Activated naive CD8-positive, alpha-beta T cell treated with anti-CD3 and anti-CD28 coated beads, Interleukin-2, amount 50 U/mL, for 24 hours (primary cell): ENCODE results near the gene RBMS3.

Experiments used
- ATAC-seq: fragments of 150-1000 bp; cut with Tn5 transposase; one replicate; pipeline ENCODE4 v1.10.0; 2021
- DNase-seq: peaks from one replicate; pipeline ENCODE4 v3.0.0; 2021
- H3K27ac Mint-ChIP-seq: one replicate; pipeline ENCODE4 v1.8.0; 2021; ENCODE audit warnings: mild to moderate bottlenecking, mixed read lengths
- H3K27me3 Mint-ChIP-seq: one replicate; pipeline ENCODE4 v1.8.0; 2021; ENCODE audit warnings: mixed read lengths
- H3K36me3 Mint-ChIP-seq: one replicate; pipeline ENCODE4 v1.8.0; 2021; ENCODE audit warnings: low read depth, mixed read lengths
- H3K4me1 Mint-ChIP-seq: one replicate; pipeline ENCODE4 v1.8.0; 2021; ENCODE audit warnings: mixed read lengths
- H3K4me3 Mint-ChIP-seq: one replicate; pipeline ENCODE4 v1.8.0; 2021; ENCODE audit warnings: mild to moderate bottlenecking, moderate library complexity, mixed read lengths
- H3K9me3 Mint-ChIP-seq: one replicate; pipeline ENCODE4 v1.8.0; 2021; ENCODE audit warnings: mixed read lengths

Gene RBMS3

GRCh38 chr3:29332195-29332637 is 51.3 kb downstream of the RBMS3 start:
- Mint-ChIP-seq H3K36me3 (no peaks in the 10 kb centered on the region), H3K27ac (no peak overlapping the region), H3K9me3 (no peaks in the 10 kb centered on the region), H3K4me3 (no peak overlapping the region), H3K4me1 (no peaks in the 10 kb centered on the region), H3K27me3 (peaks cover 3% of the 10 kb centered on the region)
- no peak for ATAC-seq
- no peak for DNase-seq

- no peaks in the 10 kb centered on the region for H3K9me3 Mint-ChIP-seq
- H3K4me1 Mint-ChIP-seq, result no peaks in the 10 kb centered on the region
- H3K4me3 Mint-ChIP-seq, result no peak overlapping the region
- H3K27ac Mint-ChIP-seq, result no peak overlapping the region
- H3K27me3 Mint-ChIP-seq, result peaks cover 1% of the 10 kb centered on the region
- no peak for ATAC-seq
- no peaks in the 10 kb centered on the region for H3K36me3 Mint-ChIP-seq
- DNase-seq, result no peak
Observed at GRCh38 chr3:29333576-29333975, 52.7 kb downstream of the RBMS3 start.

GRCh38 chr3:29334706-29335105 is 53.8 kb downstream of the RBMS3 start:
- no peak for DNase-seq
- Mint-ChIP-seq H3K36me3 (no peaks in the 10 kb centered on the region), H3K4me1 (no peaks in the 10 kb centered on the region), H3K27me3 (peaks cover 1% of the 10 kb centered on the region), H3K4me3 (no peak overlapping the region), H3K9me3 (no peaks in the 10 kb centered on the region), H3K27ac (no peak overlapping the region)
- no peak for ATAC-seq

- H3K4me3 Mint-ChIP-seq, result no peak overlapping the region
Observed at GRCh38 chr3:29335438-29335837, 54.6 kb downstream of the RBMS3 start.

GRCh38 chr3:29335943-29336342 is 55.1 kb downstream of the RBMS3 start:
- Mint-ChIP-seq H3K4me3 (no peak overlapping the region), H3K4me1 (no peaks in the 10 kb centered on the region), H3K36me3 (no peaks in the 10 kb centered on the region), H3K9me3 (no peaks in the 10 kb centered on the region), H3K27ac (no peak overlapping the region), H3K27me3 (peaks cover 1% of the 10 kb centered on the region)
- no peak for DNase-seq
- ATAC-seq, result no peak

More at GRCh38 chr3:29335438-29335837, 54.6 kb downstream of the RBMS3 start:
- ATAC-seq, result no peak
- Mint-ChIP-seq H3K27me3 (peaks cover 1% of the 10 kb centered on the region), H3K27ac (no peak overlapping the region), H3K36me3 (no peaks in the 10 kb centered on the region), H3K9me3 (no peaks in the 10 kb centered on the region), H3K4me1 (no peaks in the 10 kb centered on the region)
- no peak for DNase-seq

- Mint-ChIP-seq H3K4me3 (no peak overlapping the region), H3K4me1 (no peaks in the 10 kb centered on the region), H3K36me3 (no peaks in the 10 kb centered on the region), H3K9me3 (no peaks in the 10 kb centered on the region), H3K27me3 (peaks cover 1% of the 10 kb centered on the region), H3K27ac (no peak overlapping the region)
- ATAC-seq (no peak), DNase-seq (no peak)
Observed at GRCh38 chr3:29337565-29337964, 56.7 kb downstream of the RBMS3 start.

- DNase-seq, result no peak
- H3K9me3 Mint-ChIP-seq, result no peaks in the 10 kb centered on the region
- peaks cover 1% of the 10 kb centered on the region for H3K27me3 Mint-ChIP-seq
- ATAC-seq, result no peak
- H3K36me3 Mint-ChIP-seq, result no peaks in the 10 kb centered on the region
- no peak overlapping the region for H3K27ac Mint-ChIP-seq
- no peaks in the 10 kb centered on the region for H3K4me1 Mint-ChIP-seq
- no peak overlapping the region for H3K4me3 Mint-ChIP-seq
Observed at GRCh38 chr3:29338377-29338776, 57.5 kb downstream of the RBMS3 start.

GRCh38 chr3:29339016-29339833 is 58.4 kb downstream of the RBMS3 start:
- no peaks in the 10 kb centered on the region for H3K4me1 Mint-ChIP-seq
- ATAC-seq (no peak), DNase-seq (no peak)
- no peaks in the 10 kb centered on the region for H3K27me3 Mint-ChIP-seq
- H3K36me3 Mint-ChIP-seq, result no peaks in the 10 kb centered on the region
- H3K9me3 Mint-ChIP-seq, result no peaks in the 10 kb centered on the region
- H3K27ac Mint-ChIP-seq, result no peak overlapping the region
- no peak overlapping the region for H3K4me3 Mint-ChIP-seq

GRCh38 chr3:29344154-29344553 is 63.3 kb downstream of the RBMS3 start:
- Mint-ChIP-seq H3K4me1 (no peaks in the 10 kb centered on the region), H3K4me3 (no peak overlapping the region), H3K27ac (no peak overlapping the region), H3K27me3 (no peaks in the 10 kb centered on the region), H3K9me3 (no peaks in the 10 kb centered on the region), H3K36me3 (no peaks in the 10 kb centered on the region)
- no peak for DNase-seq
- no peak for ATAC-seq

GRCh38 chr3:29344935-29345334 is 64.1 kb downstream of the RBMS3 start:
- Mint-ChIP-seq H3K4me3 (no peak overlapping the region), H3K27ac (no peak overlapping the region), H3K4me1 (no peaks in the 10 kb centered on the region), H3K27me3 (no peaks in the 10 kb centered on the region), H3K36me3 (no peaks in the 10 kb centered on the region), H3K9me3 (no peaks in the 10 kb centered on the region)
- DNase-seq (no peak), ATAC-seq (no peak)

- Mint-ChIP-seq H3K27me3 (no peaks in the 10 kb centered on the region), H3K36me3 (no peaks in the 10 kb centered on the region), H3K4me3 (no peak overlapping the region), H3K27ac (no peak overlapping the region), H3K9me3 (no peaks in the 10 kb centered on the region), H3K4me1 (no peaks in the 10 kb centered on the region)
- DNase-seq (no peak), ATAC-seq (no peak)
Observed at GRCh38 chr3:29345516-29346300, 64.8 kb downstream of the RBMS3 start.

- H3K36me3 Mint-ChIP-seq, result no peaks in the 10 kb centered on the region
- no peaks in the 10 kb centered on the region for H3K9me3 Mint-ChIP-seq
- ATAC-seq, result no peak
- no peak overlapping the region for H3K4me3 Mint-ChIP-seq
- DNase-seq, result no peak
- H3K4me1 Mint-ChIP-seq, result no peaks in the 10 kb centered on the region
- no peaks in the 10 kb centered on the region for H3K27me3 Mint-ChIP-seq
- H3K27ac Mint-ChIP-seq, result no peak overlapping the region
Observed at GRCh38 chr3:29346828-29347227, 66.0 kb downstream of the RBMS3 start.

- no peak for DNase-seq
- Mint-ChIP-seq H3K27me3 (no peaks in the 10 kb centered on the region), H3K36me3 (no peaks in the 10 kb centered on the region), H3K4me1 (no peaks in the 10 kb centered on the region), H3K27ac (no peak overlapping the region), H3K4me3 (no peak overlapping the region), H3K9me3 (no peaks in the 10 kb centered on the region)
- ATAC-seq, result no peak
Observed at GRCh38 chr3:29347412-29347811, 66.5 kb downstream of the RBMS3 start.

- no peak for DNase-seq
- ATAC-seq, result no peak
- H3K27me3 Mint-ChIP-seq, result no peaks in the 10 kb centered on the region
- H3K4me1 Mint-ChIP-seq, result no peaks in the 10 kb centered on the region
- no peaks in the 10 kb centered on the region for H3K9me3 Mint-ChIP-seq
- no peak overlapping the region for H3K4me3 Mint-ChIP-seq
- H3K36me3 Mint-ChIP-seq, result no peaks in the 10 kb centered on the region
- no peak overlapping the region for H3K27ac Mint-ChIP-seq
Observed at GRCh38 chr3:29348316-29348715, 67.4 kb downstream of the RBMS3 start.

GRCh38 chr3:29349049-29349448 is 68.2 kb downstream of the RBMS3 start:
- H3K27me3 Mint-ChIP-seq, result no peaks in the 10 kb centered on the region
- no peak overlapping the region for H3K27ac Mint-ChIP-seq
- H3K4me1 Mint-ChIP-seq, result peaks cover 1% of the 10 kb centered on the region
- H3K4me3 Mint-ChIP-seq, result no peak overlapping the region
- no peak for DNase-seq
- no peak for ATAC-seq
- H3K36me3 Mint-ChIP-seq, result no peaks in the 10 kb centered on the region
- H3K9me3 Mint-ChIP-seq, result no peaks in the 10 kb centered on the region
